GM20000 (cell line): Measurements from ENCODE around the gene FHIT.

ENCODE experiments used
- DNase-seq: peaks from one replicate; pipeline ENCODE4 v3.0.0; 2012; ENCODE audit warnings: low spot score
- CTCF ChIP-seq: IDR thresholded peaks from 2 replicates; pipeline ENCODE4 v1.5.1; 2012; ENCODE audit warnings: mild to moderate bottlenecking, control low read depth; ENCODE audit errors: extremely low read depth, missing control alignments

The FHIT gene

DNA sequence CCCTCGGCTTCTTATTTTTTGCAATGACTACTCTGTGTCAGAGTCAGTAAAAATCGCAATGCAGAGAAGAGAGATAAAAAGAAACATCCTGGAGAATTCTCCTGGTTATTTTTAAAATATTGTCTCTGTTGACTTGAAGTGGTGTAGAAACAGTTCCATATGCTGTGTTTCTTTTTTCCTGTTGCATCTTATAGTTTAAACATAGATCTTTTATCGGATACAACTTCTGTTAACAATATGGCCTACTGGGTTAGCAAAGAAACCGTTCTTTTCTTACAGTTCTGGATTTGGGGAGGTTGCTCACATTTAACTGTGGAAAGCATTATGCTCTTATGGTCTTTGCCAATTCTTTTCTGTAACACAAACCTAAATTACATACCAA is 1432.3 kb downstream of the FHIT start:
- TF ChIP-seq CTCF, result no peak
- DNase-seq, result no peak

DNA sequence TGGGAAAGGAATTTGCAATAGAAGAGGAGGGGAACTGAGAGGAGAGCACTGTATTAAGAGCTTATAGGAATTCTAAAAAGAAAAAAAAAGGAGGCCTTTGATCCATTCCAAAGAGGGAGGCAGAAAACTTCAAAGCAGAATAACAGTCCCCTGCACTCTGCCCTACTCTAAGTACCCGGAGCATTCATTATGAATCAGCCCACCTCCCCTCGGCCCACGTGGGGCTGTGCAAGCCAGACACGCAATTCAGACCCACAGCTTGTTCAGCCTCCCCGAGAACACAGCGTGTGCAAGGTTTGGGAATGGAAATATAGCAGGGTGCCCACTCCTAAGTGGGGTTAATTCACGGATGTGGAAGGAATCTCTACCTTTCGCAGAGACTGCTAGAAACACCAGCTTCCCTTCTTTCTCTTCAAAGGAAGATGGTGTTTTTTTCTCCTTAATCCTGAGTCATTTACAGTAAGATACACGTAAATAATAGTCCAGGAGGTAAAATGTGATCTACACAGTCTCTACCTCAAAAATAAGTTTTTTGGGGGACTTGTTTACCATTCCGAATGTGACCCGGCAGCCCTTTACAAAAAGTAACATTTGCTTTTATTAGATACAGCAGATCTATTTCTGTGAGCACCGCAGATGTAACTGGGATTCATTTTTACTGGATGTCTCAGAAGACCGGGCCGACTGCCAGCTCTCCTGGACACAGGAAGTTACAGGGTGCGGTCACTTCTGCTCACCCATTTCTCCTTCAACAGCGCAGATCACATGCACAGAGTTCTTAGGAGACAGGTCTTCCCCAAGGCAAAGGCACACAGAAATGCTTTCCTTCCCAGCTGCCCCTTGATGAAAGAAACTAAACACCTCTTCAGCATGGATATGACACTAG is 1433.0 kb downstream of the FHIT start:
- no peak for TF ChIP-seq CTCF
- no peak for DNase-seq

DNA sequence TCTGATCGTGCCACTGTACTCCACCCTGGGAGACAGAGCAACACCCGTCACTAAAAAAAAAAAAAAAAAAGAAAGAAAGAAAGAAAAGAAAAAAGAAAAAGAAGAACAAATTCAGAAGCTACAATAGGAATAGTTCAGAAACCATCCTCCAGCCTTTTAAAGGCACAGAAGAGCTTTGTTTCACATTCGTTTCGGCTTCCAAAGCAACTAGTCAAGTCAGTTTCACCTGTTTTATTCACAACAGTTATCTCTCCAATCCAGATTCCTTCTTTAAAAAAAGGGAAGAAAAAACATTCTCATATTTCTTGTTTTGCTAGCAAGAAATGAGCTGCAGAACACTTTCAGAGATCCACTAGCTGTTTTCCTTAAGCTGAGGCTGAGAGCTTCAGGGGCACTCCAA is 1433.7 kb downstream of the FHIT start:
- TF ChIP-seq CTCF, result no peak
- no peak for DNase-seq

- DNase-seq, result no peak
- TF ChIP-seq CTCF, result no peak
Observed at GRCh38 chr3:59816312-59816711, 1434.9 kb downstream of the FHIT start.

DNA sequence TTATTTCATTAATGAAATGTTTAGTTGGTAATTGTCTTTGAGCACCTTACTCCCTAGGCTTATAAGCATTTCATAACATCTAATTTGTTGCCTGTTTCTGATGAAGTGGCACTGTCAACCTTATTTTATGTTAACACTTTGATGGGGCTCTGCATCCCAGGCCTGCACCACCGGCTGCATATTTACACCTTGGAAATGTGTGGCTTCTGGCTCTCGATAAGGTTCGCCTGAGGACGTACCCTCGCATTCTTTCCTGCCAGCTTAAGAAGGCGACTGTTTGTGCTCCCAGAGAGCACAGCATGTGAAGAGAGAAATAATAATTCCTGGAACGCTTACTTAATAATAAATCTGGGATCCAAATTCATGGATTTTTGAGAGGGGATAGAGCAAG is 1438.1 kb downstream of the FHIT start:
- DNase-seq, result no peak
- TF ChIP-seq CTCF, result no peak

DNA sequence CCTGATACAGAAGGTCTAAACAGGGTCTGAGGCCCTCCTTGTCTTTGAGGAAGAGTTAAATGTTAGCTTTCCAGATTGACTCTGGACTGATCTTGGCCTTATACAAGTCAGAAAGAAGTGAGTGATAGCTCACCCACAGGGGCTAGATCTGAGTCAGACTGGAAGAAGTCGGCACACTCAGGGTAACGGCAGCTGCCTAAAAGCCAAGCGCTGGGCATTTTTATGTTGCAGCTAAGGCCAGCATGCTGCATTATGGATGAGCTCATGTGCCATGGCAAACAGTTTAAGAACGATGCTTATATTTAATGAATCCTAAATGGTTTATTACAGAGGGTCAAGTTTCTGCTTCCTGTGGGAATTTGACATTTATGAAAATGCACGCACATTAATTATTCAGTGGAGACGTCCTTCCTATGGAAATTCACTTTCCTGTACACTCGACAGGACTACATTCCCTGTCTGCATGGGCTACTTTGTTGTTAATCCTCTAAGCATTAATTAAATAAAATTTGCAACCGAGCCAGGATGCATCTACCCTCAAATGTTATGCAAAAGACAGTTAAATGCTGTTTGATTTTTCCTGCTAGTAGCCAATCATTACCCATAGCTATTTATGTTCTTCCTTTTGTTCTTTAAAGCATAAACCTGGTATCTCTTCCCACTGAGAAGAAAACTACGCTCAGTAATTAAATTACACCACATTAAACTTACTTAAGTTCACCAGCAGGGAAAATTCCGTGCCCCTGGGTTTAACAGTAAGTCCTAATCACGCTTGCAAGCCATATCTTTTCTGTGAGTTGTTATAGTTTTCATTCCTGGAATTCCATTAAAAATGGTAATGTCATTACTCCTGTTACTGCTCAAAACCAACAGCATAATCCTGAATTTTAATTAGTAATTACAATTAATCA is 1438.8 kb downstream of the FHIT start:
- no peak for DNase-seq
- no peak for TF ChIP-seq CTCF

- TF ChIP-seq CTCF, result no peak
- DNase-seq, result no peak
Observed at GRCh38 chr3:59811160-59811559, 1440.1 kb downstream of the FHIT start.
